MM.1S (cell line): ENCODE data around the gene DLGAP1.

Experiments used
- DNase-seq: peaks from one replicate; pipeline ENCODE4 v3.0.0-alpha.2; 2015
- H2AFZ ChIP-seq: fragments of 300-600 bp; sonication (generic); 2 replicates; pipeline ENCODE4 v1.6.0; 2016; ENCODE audit warnings: antibody characterized with exemption, low read length
- H3F3A ChIP-seq: fragments of 300-600 bp; sonication (generic); 2 replicates; pipeline ENCODE4 v1.6.1; 2016; ENCODE audit warnings: mild to moderate bottlenecking, antibody characterized with exemption, low read length, moderate library complexity, mixed read lengths; ENCODE audit not compliant: insufficient read depth
- H3K27ac ChIP-seq: fragments of 300-600 bp; sonication (generic); 2 replicates; pipeline ENCODE4 v1.5.1; 2016; ENCODE audit warnings: mild to moderate bottlenecking, low read length
- H3K27me3 ChIP-seq: fragments of 300-600 bp; sonication (generic); replicated peaks from 2 replicates; pipeline ENCODE4 v1.6.0; 2016; ENCODE audit warnings: low read length; ENCODE audit not compliant: insufficient read depth
- H3K36me3 ChIP-seq: fragments of 300-600 bp; sonication (generic); replicated peaks from 2 replicates; pipeline ENCODE4 v1.6.1; 2016; ENCODE audit warnings: mild to moderate bottlenecking, low read length, mixed read lengths; ENCODE audit not compliant: insufficient read depth
- H3K4me1 ChIP-seq: fragments of 300-600 bp; sonication (generic); 2 replicates; pipeline ENCODE4 v1.6.1; 2016; ENCODE audit warnings: low read length, mixed read lengths
- H3K4me2 ChIP-seq: fragments of 300-600 bp; sonication (generic); 2 replicates; pipeline ENCODE4 v1.6.0; 2016; ENCODE audit warnings: low read depth, low read length
- H3K4me3 ChIP-seq: fragments of 300-600 bp; sonication (generic); 2 replicates; pipeline ENCODE4 v1.5.1; 2016; ENCODE audit warnings: low read length, mixed read lengths
- H3K79me2 ChIP-seq: fragments of 300-600 bp; sonication (generic); 2 replicates; pipeline ENCODE4 v1.6.1; 2016; ENCODE audit warnings: mixed run types, low read length, mixed read lengths
- H3K9ac ChIP-seq: fragments of 300-600 bp; sonication (generic); 2 replicates; pipeline ENCODE4 v1.6.1; 2016; ENCODE audit warnings: low read length, mixed read lengths
- H3K9me2 ChIP-seq: fragments of 300-600 bp; sonication (generic); replicated peaks from 2 replicates; pipeline ENCODE4 v1.6.1; 2016; ENCODE audit warnings: mild to moderate bottlenecking, low read length, mixed read lengths; ENCODE audit not compliant: insufficient read depth
- H3K9me3 ChIP-seq: fragments of 300-600 bp; sonication (generic); replicated peaks from 2 replicates; pipeline ENCODE4 v1.6.1; 2016; ENCODE audit warnings: mild to moderate bottlenecking, low read length, mixed read lengths; ENCODE audit not compliant: insufficient read depth
- H4K20me1 ChIP-seq: fragments of 300-600 bp; sonication (generic); 2 replicates; pipeline ENCODE4 v1.6.1; 2016; ENCODE audit warnings: mild to moderate bottlenecking, low read length, moderate library complexity, mixed read lengths; ENCODE audit not compliant: insufficient read depth
- EZH2 ChIP-seq: fragments of 300-600 bp; sonication (generic); optimal IDR thresholded peaks from 2 replicates; pipeline ENCODE3; 2017; ENCODE audit warnings: low read depth, mild to moderate bottlenecking, antibody characterized with exemption, low read length, mixed read lengths
- EZH2phosphoT487 ChIP-seq: fragments of 300-600 bp; sonication (generic); IDR thresholded peaks from 2 replicates; pipeline ENCODE4 v1.6.1; 2018; ENCODE audit warnings: antibody characterized with exemption, low read length
- TF ChIP-seq, protein P1 (sequence below): fragments of 300-600 bp; sonication (generic); IDR thresholded peaks from 2 replicates; pipeline ENCODE4 v1.5.1; 2016; ENCODE audit warnings: antibody characterized with exemption, low read length, mixed read lengths

DLGAP1 gene

DNA sequence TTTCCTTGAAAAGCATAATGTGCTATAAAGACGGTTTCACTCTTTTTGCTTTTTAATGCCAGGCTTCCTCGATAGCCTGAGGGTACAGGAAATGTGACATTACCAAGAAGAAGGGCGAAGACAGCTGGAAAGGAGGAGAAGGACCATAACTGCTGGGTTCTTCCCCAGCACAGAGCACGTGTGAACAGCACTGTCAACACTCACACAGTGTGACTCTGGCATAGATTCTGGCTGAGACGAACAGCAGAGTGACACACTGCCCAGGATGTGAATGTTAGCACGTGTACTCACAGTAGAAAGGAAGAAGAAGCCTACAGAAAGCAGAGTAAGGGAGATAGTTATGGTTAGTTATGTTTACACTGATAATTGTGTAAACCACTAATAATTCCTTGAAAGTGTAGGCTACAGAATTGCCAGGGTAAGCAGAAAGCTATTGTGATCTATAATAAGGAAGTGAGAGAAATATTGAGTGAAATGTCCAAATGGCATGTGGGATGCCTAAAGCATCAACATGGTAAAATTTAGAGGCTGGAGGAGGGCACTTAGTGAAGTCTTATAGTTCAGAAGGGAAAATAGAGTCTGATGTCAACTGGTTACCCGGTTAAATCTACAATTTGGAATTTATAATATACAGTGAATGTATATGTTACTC, 198.2 kb downstream of the DLGAP1 start:
- H3K9ac ChIP-seq: no peak overlapping the region
- DNase-seq: no peak
- no peak overlapping the region for H3K4me2 ChIP-seq
- TF ChIP-seq, protein P1, sequence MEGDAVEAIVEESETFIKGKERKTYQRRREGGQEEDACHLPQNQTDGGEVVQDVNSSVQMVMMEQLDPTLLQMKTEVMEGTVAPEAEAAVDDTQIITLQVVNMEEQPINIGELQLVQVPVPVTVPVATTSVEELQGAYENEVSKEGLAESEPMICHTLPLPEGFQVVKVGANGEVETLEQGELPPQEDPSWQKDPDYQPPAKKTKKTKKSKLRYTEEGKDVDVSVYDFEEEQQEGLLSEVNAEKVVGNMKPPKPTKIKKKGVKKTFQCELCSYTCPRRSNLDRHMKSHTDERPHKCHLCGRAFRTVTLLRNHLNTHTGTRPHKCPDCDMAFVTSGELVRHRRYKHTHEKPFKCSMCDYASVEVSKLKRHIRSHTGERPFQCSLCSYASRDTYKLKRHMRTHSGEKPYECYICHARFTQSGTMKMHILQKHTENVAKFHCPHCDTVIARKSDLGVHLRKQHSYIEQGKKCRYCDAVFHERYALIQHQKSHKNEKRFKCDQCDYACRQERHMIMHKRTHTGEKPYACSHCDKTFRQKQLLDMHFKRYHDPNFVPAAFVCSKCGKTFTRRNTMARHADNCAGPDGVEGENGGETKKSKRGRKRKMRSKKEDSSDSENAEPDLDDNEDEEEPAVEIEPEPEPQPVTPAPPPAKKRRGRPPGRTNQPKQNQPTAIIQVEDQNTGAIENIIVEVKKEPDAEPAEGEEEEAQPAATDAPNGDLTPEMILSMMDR: no peak
- no peak for TF ChIP-seq EZH2
- no peak for TF ChIP-seq EZH2phosphoT487
- no peaks in the 10 kb centered on the region for H4K20me1 ChIP-seq
- no peaks in the 10 kb centered on the region for H3F3A ChIP-seq
- no peaks in the 10 kb centered on the region for H3K9me2 ChIP-seq
- no peak overlapping the region for H3K27ac ChIP-seq
- H3K79me2 ChIP-seq: no peaks in the 10 kb centered on the region
- H3K36me3 ChIP-seq: no peaks in the 10 kb centered on the region
- H3K4me3 ChIP-seq: no peak overlapping the region
- no peaks in the 10 kb centered on the region for H3K27me3 ChIP-seq
- no peaks in the 10 kb centered on the region for H3K9me3 ChIP-seq
- no peaks in the 10 kb centered on the region for H3K4me1 ChIP-seq
- H2AFZ ChIP-seq: no peak overlapping the region

DNA sequence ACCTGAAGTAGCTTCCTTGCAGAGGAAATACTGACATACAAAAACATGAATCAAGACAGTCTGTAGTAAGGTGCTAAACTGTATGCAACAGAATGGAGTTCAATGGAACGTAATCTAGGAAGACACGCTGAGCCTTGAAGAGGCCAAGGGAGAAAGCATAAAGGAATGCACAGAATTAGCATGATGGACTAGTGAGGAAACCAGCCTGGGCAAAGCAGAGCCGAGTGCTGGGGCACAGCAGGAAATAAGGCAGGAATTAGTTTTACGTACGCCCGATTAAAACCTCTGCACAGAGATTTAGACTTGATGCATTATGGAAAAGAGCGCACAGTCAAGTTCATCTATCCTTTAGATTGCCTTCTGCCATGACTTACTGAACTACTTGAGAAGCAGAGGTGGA, 200.3 kb downstream of the DLGAP1 start:
- no peaks in the 10 kb centered on the region for H3K36me3 ChIP-seq
- H2AFZ ChIP-seq: no peak overlapping the region
- no peaks in the 10 kb centered on the region for H4K20me1 ChIP-seq
- no peaks in the 10 kb centered on the region for H3F3A ChIP-seq
- no peaks in the 10 kb centered on the region for H3K4me1 ChIP-seq
- H3K79me2 ChIP-seq: no peaks in the 10 kb centered on the region
- TF ChIP-seq EZH2: no peak
- TF ChIP-seq, protein P1: no peak
- TF ChIP-seq EZH2phosphoT487: no peak
- H3K27ac ChIP-seq: no peak overlapping the region
- no peaks in the 10 kb centered on the region for H3K27me3 ChIP-seq
- H3K9ac ChIP-seq: no peak overlapping the region
- DNase-seq: no peak
- no peaks in the 10 kb centered on the region for H3K9me2 ChIP-seq
- no peaks in the 10 kb centered on the region for H3K9me3 ChIP-seq
- no peak overlapping the region for H3K4me2 ChIP-seq
- no peak overlapping the region for H3K4me3 ChIP-seq

DNA sequence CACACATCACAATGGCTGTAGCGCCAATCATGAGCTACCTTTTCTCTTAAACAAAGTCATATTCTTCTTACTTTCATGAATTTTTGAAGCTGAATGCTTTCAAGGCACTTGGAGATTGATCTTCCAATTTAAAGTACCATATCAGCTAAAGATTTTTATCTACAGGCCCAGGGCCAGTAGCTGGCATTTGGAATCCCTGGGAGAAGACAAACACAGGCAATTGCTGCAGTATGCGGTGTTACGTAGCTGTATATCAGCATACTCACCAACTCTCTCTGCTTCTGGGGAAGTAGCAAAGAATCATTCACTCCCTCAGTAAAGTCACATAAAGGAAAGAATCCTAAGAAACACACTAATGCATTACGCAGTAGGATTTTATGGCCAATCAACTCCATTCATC, 202.3 kb downstream of the DLGAP1 start:
- H3K27ac ChIP-seq: no peak overlapping the region
- TF ChIP-seq, protein P1: no peak
- TF ChIP-seq EZH2 (no peak), EZH2phosphoT487 (no peak)
- DNase-seq: no peak
- H3F3A ChIP-seq: no peaks in the 10 kb centered on the region
- H3K36me3 ChIP-seq: no peaks in the 10 kb centered on the region
- no peak overlapping the region for H3K9ac ChIP-seq
- no peak overlapping the region for H2AFZ ChIP-seq
- no peak overlapping the region for H3K4me2 ChIP-seq
- H3K79me2 ChIP-seq: no peaks in the 10 kb centered on the region
- no peaks in the 10 kb centered on the region for H3K9me3 ChIP-seq
- H4K20me1 ChIP-seq: no peaks in the 10 kb centered on the region
- no peaks in the 10 kb centered on the region for H3K9me2 ChIP-seq
- no peak overlapping the region for H3K4me3 ChIP-seq
- no peaks in the 10 kb centered on the region for H3K4me1 ChIP-seq
- H3K27me3 ChIP-seq: no peaks in the 10 kb centered on the region
